ENCODE data around the gene PRPSAP1. TPM values are rescaled to one million over a fixed set of nuclear protein-coding genes. Genes with fewer than 3 reads are reported as not detected.

PRPSAP1 gene
- total and polyA plus RNA-seq, 2 experiments from 2014 or later, result 59.5 to 80.4 TPM

- no peaks in the 10 kb centered on the region for H3K27me3 ChIP-seq
- TF ChIP-seq, protein P1, sequence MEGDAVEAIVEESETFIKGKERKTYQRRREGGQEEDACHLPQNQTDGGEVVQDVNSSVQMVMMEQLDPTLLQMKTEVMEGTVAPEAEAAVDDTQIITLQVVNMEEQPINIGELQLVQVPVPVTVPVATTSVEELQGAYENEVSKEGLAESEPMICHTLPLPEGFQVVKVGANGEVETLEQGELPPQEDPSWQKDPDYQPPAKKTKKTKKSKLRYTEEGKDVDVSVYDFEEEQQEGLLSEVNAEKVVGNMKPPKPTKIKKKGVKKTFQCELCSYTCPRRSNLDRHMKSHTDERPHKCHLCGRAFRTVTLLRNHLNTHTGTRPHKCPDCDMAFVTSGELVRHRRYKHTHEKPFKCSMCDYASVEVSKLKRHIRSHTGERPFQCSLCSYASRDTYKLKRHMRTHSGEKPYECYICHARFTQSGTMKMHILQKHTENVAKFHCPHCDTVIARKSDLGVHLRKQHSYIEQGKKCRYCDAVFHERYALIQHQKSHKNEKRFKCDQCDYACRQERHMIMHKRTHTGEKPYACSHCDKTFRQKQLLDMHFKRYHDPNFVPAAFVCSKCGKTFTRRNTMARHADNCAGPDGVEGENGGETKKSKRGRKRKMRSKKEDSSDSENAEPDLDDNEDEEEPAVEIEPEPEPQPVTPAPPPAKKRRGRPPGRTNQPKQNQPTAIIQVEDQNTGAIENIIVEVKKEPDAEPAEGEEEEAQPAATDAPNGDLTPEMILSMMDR (IDR thresholded peaks at IDR 0.05; ENCODE audit: low read depth, low read length), result no peak
- no peaks in the 10 kb centered on the region for H3K9me3 ChIP-seq (ENCODE audit: low read depth)
- no peak overlapping the region for H3K4me3 ChIP-seq
- H3K36me3 ChIP-seq, result no peaks in the 10 kb centered on the region
- H3K27ac ChIP-seq, result peak overlapping the region; percentile 37
- no peak for DNase-seq (ENCODE audit: low read depth in 1 of 2, low spot score in 1 of 2)
- H3K4me1 ChIP-seq (ENCODE audit: low read depth), result peaks cover 18% of the 10 kb centered on the region
Observed at GRCh38 chr17:76369379-76369778, 15.7 kb upstream of the PRPSAP1 start.

- Histone ChIP-seq H3K4me3 (no peak overlapping the region), H3K36me3 (no peaks in the 10 kb centered on the region), H3K27ac (no peak overlapping the region), H3K9me3 (ENCODE audit: low read depth) (no peaks in the 10 kb centered on the region), H3K4me1 (ENCODE audit: low read depth) (peaks cover 10% of the 10 kb centered on the region), H3K27me3 (no peaks in the 10 kb centered on the region)
- TF ChIP-seq, protein P1 (IDR thresholded peaks at IDR 0.05; ENCODE audit: low read depth, low read length), result no peak
- peak in 1 of 2 donors; percentile 53 for DNase-seq (ENCODE audit: low read depth in 1 of 2, low spot score in 1 of 2)
Observed at GRCh38 chr17:76368545-76368944, 14.8 kb upstream of the PRPSAP1 start.

DNA sequence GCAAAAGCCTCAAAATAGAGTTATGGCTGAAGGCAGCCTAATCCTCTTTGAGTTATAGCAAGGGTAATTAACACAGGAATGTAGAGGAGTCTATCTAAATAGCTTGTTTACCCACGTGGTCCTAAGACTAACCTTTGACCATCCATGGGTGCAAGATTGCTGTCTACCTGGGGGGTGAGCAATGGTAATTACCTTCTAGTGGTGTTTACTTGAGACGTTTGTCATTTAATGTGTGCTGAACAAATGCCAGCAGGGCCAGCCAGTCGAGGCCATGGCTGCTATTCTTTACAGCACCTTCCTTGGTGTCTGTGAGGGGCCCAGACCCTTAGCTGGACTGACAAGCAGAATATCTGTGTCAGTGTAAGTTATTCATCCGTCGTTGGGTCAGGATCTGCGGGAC is 13.9 kb upstream of the PRPSAP1 start:
- H3K27me3 ChIP-seq, result no peaks in the 10 kb centered on the region
- peaks cover 7% of the 10 kb centered on the region for H3K4me1 ChIP-seq (ENCODE audit: low read depth)
- H3K36me3 ChIP-seq, result no peaks in the 10 kb centered on the region
- no peak for DNase-seq (ENCODE audit: low read depth in 1 of 2, low spot score in 1 of 2)
- TF ChIP-seq, protein P1 (IDR thresholded peaks at IDR 0.05; ENCODE audit: low read depth, low read length), result no peak
- no peak overlapping the region for H3K4me3 ChIP-seq
- no peaks in the 10 kb centered on the region for H3K9me3 ChIP-seq (ENCODE audit: low read depth)
- H3K27ac ChIP-seq, result no peak overlapping the region

- Histone ChIP-seq H3K27me3 (no peaks in the 10 kb centered on the region), H3K4me1 (ENCODE audit: low read depth) (peaks cover 7% of the 10 kb centered on the region), H3K4me3 (no peak overlapping the region), H3K9me3 (ENCODE audit: low read depth) (no peaks in the 10 kb centered on the region), H3K36me3 (no peaks in the 10 kb centered on the region), H3K27ac (no peak overlapping the region)
- TF ChIP-seq, protein P1 (IDR thresholded peaks at IDR 0.05; ENCODE audit: low read depth, low read length), result no peak
- no peak for DNase-seq (ENCODE audit: low read depth in 1 of 2, low spot score in 1 of 2)
Observed at GRCh38 chr17:76366247-76366646, 12.5 kb upstream of the PRPSAP1 start.

- Histone ChIP-seq H3K4me1 (ENCODE audit: low read depth) (peaks cover 7% of the 10 kb centered on the region), H3K27ac (no peak overlapping the region), H3K9me3 (ENCODE audit: low read depth) (no peaks in the 10 kb centered on the region), H3K27me3 (no peaks in the 10 kb centered on the region), H3K36me3 (no peaks in the 10 kb centered on the region), H3K4me3 (no peak overlapping the region)
- TF ChIP-seq, protein P1 (IDR thresholded peaks at IDR 0.05; ENCODE audit: low read depth, low read length), result peak; percentile 41
- no peak for DNase-seq (ENCODE audit: low read depth in 1 of 2, low spot score in 1 of 2)
Observed at GRCh38 chr17:76365256-76365903, 11.7 kb upstream of the PRPSAP1 start.
